GM19452 (cell line): ENCODE results near the gene RAB4B.
A peak's percentile ranks its signal among the peaks of the same experiment; 100 is the strongest.
"Not testable (repeated sequence)": the region's sequence is repeated elsewhere in the genome, so short reads cannot be mapped to it uniquely, and the experiment has no call there.

Source experiments
- ATAC-seq: cut with Tn5 transposase; IDR thresholded peaks from one replicate; pipeline ENCODE4 v1.9.1; 2021; ENCODE audit not compliant: unreplicated experiment

Gene RAB4B

GRCh38 chr19:40750874-40751537, 27.0 kb upstream of the RAB4B start, which contains the start of gene SNRPA:
SNRPA (plus strand) TSS chr19:40751203; CDS start chr19:40751409, 206 bp downstream.
- peak; percentile 54 for ATAC-seq

GRCh38 chr19:40752257-40752781, 25.7 kb upstream of the RAB4B start:
- ATAC-seq: no peak

GRCh38 chr19:40754611-40755247, 23.3 kb upstream of the RAB4B start:
- no peak for ATAC-seq

- ATAC-seq: no peak
Measured at GRCh38 chr19:40755248-40755624, 22.8 kb upstream of the RAB4B start.

- ATAC-seq: no peak
Measured at GRCh38 chr19:40755791-40756190, 22.3 kb upstream of the RAB4B start.

GRCh38 chr19:40756502-40757110, 21.4 kb upstream of the RAB4B start:
- no peak for ATAC-seq

- no peak for ATAC-seq
Measured at GRCh38 chr19:40758491-40758890, 19.6 kb upstream of the RAB4B start.

- ATAC-seq: no peak
Measured at GRCh38 chr19:40759352-40759751, 18.7 kb upstream of the RAB4B start.

- ATAC-seq: no peak
Measured at GRCh38 chr19:40762754-40763470, 15.1 kb upstream of the RAB4B start.

- ATAC-seq: no peak
Measured at GRCh38 chr19:40763526-40763925, 14.5 kb upstream of the RAB4B start.

GRCh38 chr19:40763963-40764362, 14.1 kb upstream of the RAB4B start:
- no peak for ATAC-seq

- not testable (repeated sequence) for ATAC-seq
Measured at GRCh38 chr19:40766385-40766784, 11.7 kb upstream of the RAB4B start.

GRCh38 chr19:40768869-40769268, 9.2 kb upstream of the RAB4B start:
- no peak for ATAC-seq

- not testable (repeated sequence) for ATAC-seq
Measured at GRCh38 chr19:40771101-40771862, 6.8 kb upstream of the RAB4B start.

GRCh38 chr19:40774916-40775631, 3.0 kb upstream of the RAB4B start, which contains the start of gene MIA:
MIA (plus strand) TSS chr19:40775521; CDS start chr19:40775543, 22 bp downstream.
- no peak for ATAC-seq

- ATAC-seq: no peak
Measured at GRCh38 chr19:40775632-40776022, 2.4 kb upstream of the RAB4B start.

GRCh38 chr19:40776364-40776763, 1.7 kb upstream of the RAB4B start:
- ATAC-seq: no peak

- ATAC-seq: peak; percentile 69
Measured at GRCh38 chr19:40776932-40777644, 959 bp upstream of the RAB4B start.

- no peak for ATAC-seq
Measured at GRCh38 chr19:40777645-40777936, 456 bp upstream of the RAB4B start.
